GM18858 (cell line): Measurements from ENCODE around the gene ALDH1A1.

Experiments used
- ATAC-seq: cut with Tn5 transposase; IDR thresholded peaks from one replicate; pipeline ENCODE4 v1.9.1; 2021; ENCODE audit not compliant: unreplicated experiment

Gene ALDH1A1

DNA sequence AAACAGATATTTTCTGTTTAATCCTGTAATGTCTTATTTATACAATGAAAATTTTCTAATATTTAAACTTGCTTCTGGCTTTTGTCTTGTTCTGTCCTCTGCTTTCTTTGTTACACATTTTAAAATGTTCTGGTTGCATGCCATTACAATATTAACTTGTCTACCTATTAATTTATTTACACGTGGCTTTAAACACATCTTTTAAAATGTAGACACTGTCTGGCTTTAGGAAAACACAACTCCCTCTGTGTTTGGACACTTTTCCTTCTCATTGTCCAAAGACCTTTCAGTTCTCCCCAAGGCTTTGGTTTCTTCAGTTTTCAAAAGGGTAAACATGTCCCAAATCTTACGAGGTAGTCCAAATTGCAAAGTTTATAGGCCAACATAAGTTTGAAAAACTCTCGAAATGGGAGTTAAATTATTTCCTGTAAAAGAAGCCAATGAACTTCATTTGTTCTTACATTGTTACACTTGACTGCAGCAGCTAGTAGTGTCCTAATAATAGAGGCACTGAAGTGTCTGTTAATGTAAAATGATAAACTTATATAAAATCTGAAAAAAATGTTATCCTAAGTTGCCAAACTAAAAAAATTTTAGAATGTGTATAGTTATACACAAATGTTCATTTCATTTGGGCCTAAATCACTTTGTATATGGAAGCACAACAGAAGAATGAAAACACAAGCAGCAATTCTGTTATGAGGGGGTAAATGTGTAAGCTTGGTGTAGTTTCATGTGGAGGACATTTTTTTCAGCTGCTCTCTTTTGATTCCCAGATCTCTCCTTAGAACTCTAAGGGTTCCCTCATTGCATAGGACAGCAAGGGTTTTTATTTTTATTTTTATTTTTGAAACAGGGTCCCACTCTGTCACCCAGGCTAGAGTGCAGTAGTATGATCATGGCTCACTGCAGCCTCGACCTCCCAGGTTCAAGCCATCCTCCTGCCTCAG, 53.8 kb downstream of the ALDH1A1 start:
- ATAC-seq, result no peak

DNA sequence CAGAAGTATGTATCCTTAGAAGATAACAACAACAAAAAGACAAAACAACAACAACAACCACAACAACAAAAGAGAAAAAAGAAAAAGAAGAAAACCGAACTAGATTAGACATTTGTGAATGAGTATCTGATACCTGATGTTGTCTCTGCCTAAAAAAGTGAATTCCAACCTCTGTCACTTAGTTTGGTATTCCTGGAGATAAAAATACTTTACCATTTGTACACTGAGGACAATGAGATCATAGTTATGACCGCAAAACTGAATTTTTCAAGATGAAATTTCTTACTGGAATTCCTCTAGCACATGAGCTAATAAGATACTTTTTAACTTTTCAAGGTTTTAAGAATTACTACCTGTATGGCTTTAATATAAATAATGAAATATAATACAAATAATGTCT, 54.5 kb downstream of the ALDH1A1 start:
- no peak for ATAC-seq

GRCh38 chr9:72897069-72897649, 55.7 kb downstream of the ALDH1A1 start:
- ATAC-seq, result no peak

DNA sequence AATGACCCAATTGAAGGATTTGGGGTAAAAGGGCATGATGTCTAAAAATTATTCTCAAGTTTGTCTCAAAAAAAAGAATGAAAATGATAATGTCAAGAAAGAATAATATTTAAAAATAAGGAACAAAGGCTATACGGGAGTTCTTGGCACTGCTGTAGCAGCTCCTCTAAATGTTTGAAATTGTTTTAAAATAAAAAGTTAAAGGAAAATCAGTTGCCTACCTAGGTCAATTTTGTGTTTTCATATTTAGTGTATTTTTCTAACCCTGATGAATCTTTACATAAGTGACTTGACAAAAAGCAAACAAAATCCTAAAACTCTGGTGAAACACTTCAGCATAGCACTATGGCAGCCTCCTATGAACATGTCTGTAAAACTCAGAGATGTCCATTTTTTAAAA, 56.4 kb downstream of the ALDH1A1 start:
- no peak for ATAC-seq

DNA sequence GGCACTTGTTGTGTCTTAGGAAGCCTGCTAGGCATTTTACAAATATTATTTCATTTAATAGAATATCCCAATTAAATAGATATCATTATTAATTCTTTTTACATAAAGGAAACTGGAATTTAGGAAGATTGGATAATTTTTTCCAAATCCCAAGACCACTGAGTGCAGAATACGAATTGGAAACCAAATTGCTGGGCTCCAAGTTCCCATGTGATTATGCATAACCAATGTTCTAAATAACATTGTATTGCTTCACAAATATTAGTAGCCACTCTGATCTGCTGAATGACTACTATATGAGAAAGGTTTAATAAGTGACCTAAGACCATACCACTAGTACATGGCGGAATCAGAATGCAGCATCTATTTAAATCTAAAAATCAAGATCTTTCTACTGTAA, 57.7 kb downstream of the ALDH1A1 start:
- no peak for ATAC-seq

GRCh38 chr9:72894342-72894741, 58.5 kb downstream of the ALDH1A1 start:
- ATAC-seq, result no peak

DNA sequence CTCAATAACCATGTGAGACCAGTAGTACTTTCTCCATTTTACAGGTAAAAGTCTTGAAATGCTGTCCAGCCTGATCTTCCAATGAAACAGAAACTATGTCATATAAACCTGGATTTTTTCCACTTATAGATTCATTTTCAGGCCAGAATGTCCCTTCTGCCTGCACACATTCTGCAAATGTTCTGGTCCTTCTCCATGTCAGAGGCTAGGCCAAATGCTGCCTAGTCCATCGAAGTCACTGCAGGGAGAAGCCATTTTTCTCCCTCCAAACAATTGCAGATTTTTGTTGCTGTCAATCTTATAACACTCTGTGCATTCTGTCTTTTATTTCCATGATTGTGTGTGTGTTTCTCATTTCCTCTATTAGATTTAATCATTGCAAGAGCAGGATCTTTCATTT, 59.4 kb downstream of the ALDH1A1 start:
- ATAC-seq, result no peak

DNA sequence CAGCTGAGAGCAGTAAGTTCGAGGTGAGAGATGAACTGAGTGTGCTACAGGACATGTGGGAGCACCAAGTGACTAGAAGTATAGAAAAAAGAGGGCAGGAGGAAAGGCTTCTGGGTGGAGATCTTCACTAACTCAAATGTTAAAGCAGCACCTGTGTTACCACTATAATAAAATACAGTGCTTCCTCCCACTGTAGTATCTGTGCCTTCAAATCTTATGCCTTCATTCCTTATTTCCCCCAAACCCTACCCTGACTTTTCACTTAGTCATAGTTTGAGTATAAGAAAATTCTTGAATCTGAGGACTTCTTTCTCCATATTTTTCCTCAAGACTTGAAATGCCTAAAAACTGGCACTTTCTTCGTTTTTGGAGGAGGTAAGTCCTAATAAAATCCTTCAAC, 61.8 kb downstream of the ALDH1A1 start:
- ATAC-seq, result no peak

- ATAC-seq, result no peak
Observed at GRCh38 chr9:72888943-72889342, 63.9 kb downstream of the ALDH1A1 start.

DNA sequence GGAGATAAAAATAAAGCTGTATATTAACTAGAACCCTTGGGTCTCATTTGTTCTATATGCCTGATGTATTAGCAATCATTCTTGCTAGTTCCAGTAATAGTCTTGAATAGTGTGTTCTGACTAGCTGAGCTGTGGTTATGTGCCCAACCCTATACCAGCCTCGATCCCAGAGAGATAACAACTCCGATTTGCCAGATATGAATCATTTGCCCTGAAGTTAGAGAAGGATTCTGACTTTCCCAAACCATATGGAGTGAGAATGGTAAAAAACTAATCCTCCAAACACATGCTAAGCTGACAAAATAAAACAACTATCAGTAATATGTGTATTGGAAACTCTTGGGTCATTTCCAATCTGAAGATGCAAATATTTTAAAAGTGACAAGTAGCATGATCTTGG, 64.8 kb downstream of the ALDH1A1 start:
- no peak for ATAC-seq

DNA sequence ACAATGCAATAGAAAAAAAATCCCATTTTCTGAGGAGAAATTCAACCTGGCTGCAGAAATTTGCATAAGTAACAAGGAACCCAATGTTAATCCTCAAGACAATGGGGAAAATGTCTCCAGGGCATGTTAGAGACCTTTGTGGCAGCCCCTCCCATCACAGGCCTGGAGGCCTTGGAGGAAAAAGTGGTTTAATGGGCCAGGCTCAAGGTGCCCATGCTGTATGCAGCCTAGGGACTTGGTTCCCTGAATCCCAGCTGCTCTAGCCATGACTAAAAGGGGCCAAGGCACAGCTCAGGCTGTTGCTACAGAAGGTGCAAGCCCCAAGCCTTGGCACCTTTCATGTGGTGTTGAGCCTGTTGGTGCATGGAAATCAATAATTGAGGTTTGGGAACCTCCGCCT, 66.5 kb downstream of the ALDH1A1 start:
- no peak for ATAC-seq

GRCh38 chr9:72884508-72884907, 68.3 kb downstream of the ALDH1A1 start:
- ATAC-seq, result no peak

DNA sequence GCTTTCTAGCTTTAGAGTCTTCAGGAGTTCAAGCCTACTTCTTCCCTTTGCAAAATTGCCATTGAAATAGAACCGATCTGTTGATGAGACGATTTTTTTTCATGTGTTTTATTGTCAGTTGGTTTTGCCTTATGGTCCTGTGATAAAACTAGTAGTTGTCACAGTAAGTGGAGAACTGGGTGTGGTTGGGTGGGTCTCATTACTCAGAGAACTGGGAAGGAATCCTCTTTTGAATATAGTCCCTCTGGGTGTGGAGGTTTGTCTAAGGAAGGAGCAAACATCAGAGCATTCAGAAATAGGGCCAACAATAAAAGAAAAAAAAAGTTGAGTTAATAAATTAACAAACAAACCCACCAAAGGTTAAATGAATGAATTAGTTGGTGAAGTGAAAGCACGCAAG, 69.0 kb downstream of the ALDH1A1 start:
- ATAC-seq, result no peak

DNA sequence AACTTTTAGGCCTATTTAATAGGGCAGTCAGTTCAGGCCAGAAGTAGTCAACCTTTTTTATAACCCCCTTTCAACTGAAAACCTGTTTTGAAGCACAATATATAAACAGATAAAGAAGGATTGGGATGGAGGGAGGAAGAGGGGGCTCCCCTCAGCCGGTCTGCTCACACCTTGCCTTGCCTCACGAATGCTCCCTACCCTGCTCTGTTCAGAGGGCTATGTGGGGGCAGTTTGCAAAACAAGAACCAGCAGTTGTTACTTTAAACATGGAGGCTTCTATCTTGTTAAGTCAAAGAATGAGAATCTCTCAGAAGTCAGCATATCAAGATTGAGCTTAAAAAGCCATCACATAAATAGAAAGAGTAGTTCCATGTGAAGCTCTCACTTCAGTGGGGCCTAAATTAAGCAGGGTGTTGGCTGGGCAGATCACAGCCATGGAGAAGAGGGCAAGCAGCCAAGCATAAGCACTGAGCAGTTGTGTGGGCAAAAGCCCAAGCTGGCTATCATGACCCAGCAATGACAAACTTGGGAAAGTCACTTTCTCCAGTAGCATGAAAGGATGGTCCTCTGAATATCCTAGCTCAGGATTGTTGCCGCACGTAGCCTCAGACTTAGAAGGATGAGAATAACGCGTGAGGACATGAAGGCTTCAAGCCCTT, 70.6 kb downstream of the ALDH1A1 start:
- no peak for ATAC-seq

DNA sequence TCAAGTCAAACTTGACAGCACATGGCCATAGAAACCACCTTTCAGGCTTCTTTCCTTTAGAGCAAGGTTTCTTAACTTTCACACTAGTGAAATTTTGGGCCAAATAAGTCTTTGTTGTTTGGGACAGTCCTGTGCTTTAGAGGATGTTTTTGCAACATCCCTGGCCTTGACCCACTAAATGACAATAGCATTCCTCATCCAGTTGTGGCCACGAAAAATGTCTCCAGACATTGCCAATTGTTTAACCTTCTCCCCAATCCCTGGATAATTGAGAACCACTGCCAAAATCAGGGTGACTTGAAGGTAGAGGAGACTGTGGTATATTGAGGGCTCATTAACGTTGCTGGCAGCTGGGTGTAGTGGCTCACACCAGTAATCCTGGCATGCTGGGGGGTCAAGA, 72.0 kb downstream of the ALDH1A1 start:
- ATAC-seq, result no peak

DNA sequence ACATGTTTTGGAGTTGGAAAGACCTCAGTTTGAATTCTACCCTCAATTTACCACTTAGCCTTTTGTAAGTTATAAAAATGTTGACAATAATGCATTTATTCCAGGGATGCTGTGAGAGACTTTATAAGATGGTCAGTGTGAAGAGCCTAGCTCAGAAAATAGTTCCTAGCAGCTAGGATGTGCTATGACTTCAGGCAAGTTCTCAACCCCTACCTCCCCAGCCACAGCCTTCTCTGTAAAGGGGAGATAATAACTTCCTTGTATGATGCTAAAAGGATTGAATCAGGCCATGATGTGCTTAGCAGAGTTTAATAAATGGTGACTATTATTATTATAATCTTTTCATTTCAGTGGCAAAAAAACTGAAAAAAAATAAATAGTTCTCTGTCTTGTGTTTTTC, 77.6 kb downstream of the ALDH1A1 start:
- no peak for ATAC-seq

DNA sequence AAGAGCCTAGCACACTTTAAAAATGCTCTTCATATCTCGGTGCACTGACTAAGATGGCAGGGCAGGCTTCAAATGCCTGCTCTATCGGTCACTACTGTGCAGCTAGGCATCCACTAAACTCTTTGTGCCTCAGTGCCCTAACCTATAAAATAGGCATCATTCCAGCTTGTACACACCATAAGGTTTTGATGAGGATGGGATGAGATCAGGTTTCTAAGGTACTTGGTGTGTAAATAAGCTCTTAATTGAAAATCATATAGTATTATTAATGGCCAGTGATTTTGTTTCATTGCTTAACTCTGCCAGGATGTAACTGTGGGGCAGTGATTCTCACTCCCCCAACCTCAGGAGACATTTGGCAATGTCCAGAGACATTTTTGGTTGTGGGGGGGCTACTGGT, 78.5 kb downstream of the ALDH1A1 start:
- no peak for ATAC-seq

- no peak for ATAC-seq
Observed at GRCh38 chr9:72873456-72873855, 79.4 kb downstream of the ALDH1A1 start.

DNA sequence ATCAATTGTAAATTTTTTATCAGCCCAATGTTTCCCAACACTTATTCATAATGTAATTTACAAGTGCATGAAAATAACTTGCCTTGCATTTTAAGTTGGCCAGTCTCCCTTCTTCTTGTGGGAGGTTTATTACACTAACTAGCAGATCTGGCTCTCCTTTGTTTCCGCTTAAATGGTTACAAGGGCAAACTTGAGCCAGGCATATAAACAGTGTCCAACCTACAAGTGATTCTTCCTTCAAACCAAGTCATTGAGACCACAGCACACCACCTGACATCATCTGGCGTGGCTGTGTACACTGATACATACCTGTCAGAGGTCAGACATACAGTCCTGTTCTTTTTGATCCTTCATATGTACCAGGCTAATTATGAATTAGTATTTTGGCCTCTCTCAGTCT, 80.1 kb downstream of the ALDH1A1 start:
- ATAC-seq, result no peak

- no peak for ATAC-seq
Observed at GRCh38 chr9:72871685-72872084, 81.2 kb downstream of the ALDH1A1 start.

- ATAC-seq, result no peak
Observed at GRCh38 chr9:72864327-72864726, 88.5 kb downstream of the ALDH1A1 start.

- ATAC-seq, result no peak
Observed at GRCh38 chr9:72863456-72864094, 89.3 kb downstream of the ALDH1A1 start.
